ENCODE measurements around the gene CDH4.

The CDH4 gene

GRCh38 chr20:61861054-61861841 is 609.2 kb downstream of the CDH4 start:
- no peak for FAIRE-seq

- no peak for FAIRE-seq
Observed at GRCh38 chr20:61861858-61862257, 609.8 kb downstream of the CDH4 start.

- FAIRE-seq, result no peak
Observed at GRCh38 chr20:61862881-61863280, 610.8 kb downstream of the CDH4 start.

GRCh38 chr20:61864481-61864880 is 612.4 kb downstream of the CDH4 start:
- no peak for FAIRE-seq

- no peak for FAIRE-seq
Observed at GRCh38 chr20:61865353-61865752, 613.3 kb downstream of the CDH4 start.

- no peak for FAIRE-seq
Observed at GRCh38 chr20:61866165-61866564, 614.1 kb downstream of the CDH4 start.

GRCh38 chr20:61868006-61868405 is 615.9 kb downstream of the CDH4 start:
- FAIRE-seq, result no peak

GRCh38 chr20:61868466-61869090 is 616.5 kb downstream of the CDH4 start:
- no peak for FAIRE-seq

GRCh38 chr20:61869750-61870507 is 617.9 kb downstream of the CDH4 start:
- no peak for FAIRE-seq

- no peak for FAIRE-seq
Observed at GRCh38 chr20:61871160-61871559, 619.1 kb downstream of the CDH4 start.

- no peak for FAIRE-seq
Observed at GRCh38 chr20:61871913-61872312, 619.9 kb downstream of the CDH4 start.

GRCh38 chr20:61872371-61872900 is 620.4 kb downstream of the CDH4 start:
- FAIRE-seq, result no peak

GRCh38 chr20:61873651-61874420 is 621.8 kb downstream of the CDH4 start:
- FAIRE-seq, result no peak

- no peak for FAIRE-seq
Observed at GRCh38 chr20:61874421-61875068, 622.5 kb downstream of the CDH4 start.

- FAIRE-seq, result no peak
Observed at GRCh38 chr20:61875221-61875885, 623.3 kb downstream of the CDH4 start.

- FAIRE-seq, result no peak
Observed at GRCh38 chr20:61875996-61876395, 623.9 kb downstream of the CDH4 start.

- FAIRE-seq, result no peak
Observed at GRCh38 chr20:61876952-61877728, 625.1 kb downstream of the CDH4 start.

GRCh38 chr20:61877776-61878477 is 625.9 kb downstream of the CDH4 start:
- FAIRE-seq, result no peak

- no peak for FAIRE-seq
Observed at GRCh38 chr20:61878478-61879302, 626.6 kb downstream of the CDH4 start.
